Testis (tissue), 2 donors: ENCODE results near the gene ANKRD18B.

Source experiments
- CTCF ChIP-seq, 3 experiments: fragments of 450-650 bp in 2 of 3; fragments of 200-600 bp in 1 of 3; sonication (generic) in 1 of 3; IDR thresholded peaks; one replicate each; pipeline ENCODE4 v1.5.1; 2016 to 2019; ENCODE audit warnings: antibody characterized with exemption in 3 of 3, mild to moderate bottlenecking in 2 of 3, moderate library complexity in 1 of 3
- POLR2A ChIP-seq: fragments of 450-650 bp; IDR thresholded peaks from one replicate; pipeline ENCODE4 v1.6.1; 2017; ENCODE audit warnings: antibody characterized with exemption, mild to moderate bottlenecking, moderate library complexity

GRCh38 chr9:33506626-33507370 is 17.3 kb upstream of the ANKRD18B start:
- TF ChIP-seq CTCF (IDR thresholded peaks at IDR 0.05) (no peak), POLR2A (no peak)
